ENCODE data around the gene POU3F2. TPM values are rescaled to one million over a fixed set of nuclear protein-coding genes. Genes with fewer than 3 reads are reported as not detected.

POU3F2 gene
- total and polyA plus RNA-seq, 2 donors (not counting 3 experiments of a cell fraction or from before 2014, with no cell fraction given), result not detected

DNA sequence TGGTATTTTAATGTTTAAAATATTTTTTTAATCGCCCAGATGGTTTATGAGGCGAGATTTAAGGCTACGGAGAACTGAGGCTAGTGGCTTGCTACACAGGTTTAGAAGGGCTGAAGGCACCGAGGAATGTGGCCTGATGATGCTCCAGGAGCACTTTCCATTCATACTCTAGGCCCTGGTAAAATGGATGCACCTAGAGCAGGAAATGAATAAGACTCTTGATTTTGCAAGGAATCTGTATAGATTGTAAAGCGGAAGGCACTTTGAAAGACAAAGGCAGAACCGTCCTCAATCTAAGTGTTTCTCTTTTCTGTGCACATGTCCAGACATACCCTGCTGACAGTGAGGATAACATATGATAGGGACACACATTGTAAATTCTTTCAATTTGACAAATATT lies 30.1 kb downstream of the POU3F2 start:
- Histone ChIP-seq H3K79me2 (ENCODE audit: control insufficient read depth, insufficient read depth, low read length) (no peaks in the 10 kb centered on the region), H3K27me3 (ENCODE audit: control insufficient read depth in 2 of 2, insufficient read depth in 2 of 2, low read length in 2 of 2) (no peaks in the 10 kb centered on the region), H3K9me3 (replicated peaks; ENCODE audit: control insufficient read depth, insufficient read depth, low read length) (no peaks in the 10 kb centered on the region), H3K9ac (replicated peaks; ENCODE audit: extremely low read depth, insufficient read depth, low read length) (no peak overlapping the region), H3K9me1 (replicated peaks; ENCODE audit: control insufficient read depth, extremely low read depth, insufficient read depth, low read length) (no peaks in the 10 kb centered on the region), H2AFZ (ENCODE audit: low read depth, low read length) (no peak overlapping the region), H3K4me3 (replicated peaks in 1 of 3; ENCODE audit: insufficient read depth in 1 of 3, low read depth in 1 of 3, low read length in 3 of 3) (no peak overlapping the region), H3K36me3 (ENCODE audit: control insufficient read depth in 2 of 2, extremely low read depth in 1 of 2, insufficient read depth in 2 of 2, low read length in 2 of 2) (no peaks in the 10 kb centered on the region), H3K27ac (ENCODE audit: insufficient read depth, low read depth, low read length) (no peak overlapping the region), H3K4me1 (ENCODE audit: control insufficient read depth, extremely low read depth, insufficient read depth, low read length) (no peaks in the 10 kb centered on the region), H4K20me1 (replicated peaks; ENCODE audit: control insufficient read depth, extremely low read depth, insufficient read depth, low read length) (no peaks in the 10 kb centered on the region), H3K4me2 (ENCODE audit: insufficient read depth, low read length) (no peak overlapping the region)
- dilution Hi-C loops (cut with MboI; ENCODE audit: extremely low pct_ligation_motif_present, low sequenced_read_pairs) (no loop called here), intact Hi-C loops (cut with micrococcal nuclease) (no loop called here)
- BruUV-seq (replicated peaks), result no TSS peak
- no peak for FAIRE-seq
- ChIA-PET POLR2A (no interaction called here), CTCF (interaction anchor here (1.2 kb wide), 1 partner anchor 57 kb away, joined by 3 read pairs; no protein-coding TSS in a partner anchor)
- TF ChIP-seq, protein P1, sequence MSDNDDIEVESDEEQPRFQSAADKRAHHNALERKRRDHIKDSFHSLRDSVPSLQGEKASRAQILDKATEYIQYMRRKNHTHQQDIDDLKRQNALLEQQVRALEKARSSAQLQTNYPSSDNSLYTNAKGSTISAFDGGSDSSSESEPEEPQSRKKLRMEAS (IDR thresholded peaks at IDR 0.05; ENCODE audit: insufficient read depth, insufficient read length), result no peak
- TF ChIP-seq MYC (IDR thresholded peaks at IDR 0.05; ENCODE audit: low read depth, low read length) (no peak), FOS (IDR thresholded peaks at IDR 0.05; ENCODE audit: borderline replicate concordance, insufficient read depth, low read length) (no peak), JUN (IDR thresholded peaks at IDR 0.05; ENCODE audit: borderline replicate concordance, insufficient read depth, insufficient read length, low read depth) (no peak), EZH2 (IDR thresholded peaks at IDR 0.05; ENCODE audit: borderline replicate concordance, low read depth, low read length, severe bottlenecking) (no peak), POLR2A (IDR thresholded peaks at IDR 0.05; ENCODE audit: low read depth, low read length) (no peak), GATA2 (IDR thresholded peaks at IDR 0.05; ENCODE audit: insufficient read depth, insufficient read length, low read depth, low read length) (no peak)
- no peak for DNase-seq (ENCODE audit: low read depth, low spot score)

DNA sequence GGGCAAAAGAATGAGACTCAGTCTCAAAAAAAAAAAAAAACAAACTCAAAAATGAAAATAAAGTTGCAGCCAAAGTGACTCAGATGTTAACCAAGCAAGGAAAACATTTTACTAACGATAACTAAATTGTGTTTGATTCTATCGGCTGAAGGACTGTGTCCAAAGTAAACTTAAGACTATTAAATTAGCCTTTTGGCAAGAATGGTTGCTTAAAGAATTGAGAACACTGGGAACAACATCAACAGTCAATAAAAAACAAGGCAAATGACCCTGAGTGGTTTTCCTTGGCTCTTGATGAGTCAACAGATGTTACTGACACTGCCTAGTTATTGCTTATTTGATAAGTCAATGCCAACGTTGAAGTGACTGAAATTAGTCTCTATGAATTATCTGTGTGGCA lies 36.7 kb downstream of the POU3F2 start:
- no peaks in the 10 kb centered on the region for H3K36me3 ChIP-seq (ENCODE audit: control insufficient read depth in 2 of 2, extremely low read depth in 1 of 2, insufficient read depth in 2 of 2, low read length in 2 of 2)
- H3K79me2 ChIP-seq (ENCODE audit: control insufficient read depth, insufficient read depth, low read length), result no peaks in the 10 kb centered on the region
- intact Hi-C loops (cut with micrococcal nuclease) (no loop called here), dilution Hi-C loops (cut with MboI; ENCODE audit: extremely low pct_ligation_motif_present, low sequenced_read_pairs) (no loop called here)
- ChIA-PET POLR2A (no interaction called here), CTCF (no interaction called here)
- no peak overlapping the region for H2AFZ ChIP-seq (ENCODE audit: low read depth, low read length)
- H3K27me3 ChIP-seq (ENCODE audit: control insufficient read depth in 2 of 2, insufficient read depth in 2 of 2, low read length in 2 of 2), result no peaks in the 10 kb centered on the region
- H3K9me3 ChIP-seq (replicated peaks; ENCODE audit: control insufficient read depth, insufficient read depth, low read length), result no peaks in the 10 kb centered on the region
- TF ChIP-seq, protein P1 (IDR thresholded peaks at IDR 0.05; ENCODE audit: insufficient read depth, insufficient read length), result no peak
- TF ChIP-seq FOS (IDR thresholded peaks at IDR 0.05; ENCODE audit: borderline replicate concordance, insufficient read depth, low read length) (no peak), POLR2AphosphoS5 (IDR thresholded peaks at IDR 0.05; ENCODE audit: insufficient read depth, low read depth, low read length) (peak; percentile 16), MYC (IDR thresholded peaks at IDR 0.05; ENCODE audit: low read depth, low read length) (no peak), GATA2 (IDR thresholded peaks at IDR 0.05; ENCODE audit: insufficient read depth, insufficient read length, low read depth, low read length) (peak; percentile 46), EZH2 (IDR thresholded peaks at IDR 0.05; ENCODE audit: borderline replicate concordance, low read depth, low read length, severe bottlenecking) (no peak), POLR2A (IDR thresholded peaks at IDR 0.05; ENCODE audit: low read depth, low read length) (no peak), JUN (IDR thresholded peaks at IDR 0.05; ENCODE audit: borderline replicate concordance, insufficient read depth, insufficient read length, low read depth) (no peak)
- TF ChIP-seq, protein P2, sequence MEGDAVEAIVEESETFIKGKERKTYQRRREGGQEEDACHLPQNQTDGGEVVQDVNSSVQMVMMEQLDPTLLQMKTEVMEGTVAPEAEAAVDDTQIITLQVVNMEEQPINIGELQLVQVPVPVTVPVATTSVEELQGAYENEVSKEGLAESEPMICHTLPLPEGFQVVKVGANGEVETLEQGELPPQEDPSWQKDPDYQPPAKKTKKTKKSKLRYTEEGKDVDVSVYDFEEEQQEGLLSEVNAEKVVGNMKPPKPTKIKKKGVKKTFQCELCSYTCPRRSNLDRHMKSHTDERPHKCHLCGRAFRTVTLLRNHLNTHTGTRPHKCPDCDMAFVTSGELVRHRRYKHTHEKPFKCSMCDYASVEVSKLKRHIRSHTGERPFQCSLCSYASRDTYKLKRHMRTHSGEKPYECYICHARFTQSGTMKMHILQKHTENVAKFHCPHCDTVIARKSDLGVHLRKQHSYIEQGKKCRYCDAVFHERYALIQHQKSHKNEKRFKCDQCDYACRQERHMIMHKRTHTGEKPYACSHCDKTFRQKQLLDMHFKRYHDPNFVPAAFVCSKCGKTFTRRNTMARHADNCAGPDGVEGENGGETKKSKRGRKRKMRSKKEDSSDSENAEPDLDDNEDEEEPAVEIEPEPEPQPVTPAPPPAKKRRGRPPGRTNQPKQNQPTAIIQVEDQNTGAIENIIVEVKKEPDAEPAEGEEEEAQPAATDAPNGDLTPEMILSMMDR (IDR thresholded peaks at IDR 0.05; ENCODE audit: extremely low read depth in 1 of 2, insufficient read depth in 1 of 2, low read depth in 1 of 2, low read length in 2 of 2), result no peak
- H3K9me1 ChIP-seq (replicated peaks; ENCODE audit: control insufficient read depth, extremely low read depth, insufficient read depth, low read length), result no peaks in the 10 kb centered on the region
- H3K4me3 ChIP-seq (replicated peaks in 1 of 3; ENCODE audit: insufficient read depth in 1 of 3, low read depth in 1 of 3, low read length in 3 of 3), result no peak overlapping the region
- H3K9ac ChIP-seq (replicated peaks; ENCODE audit: extremely low read depth, insufficient read depth, low read length), result no peak overlapping the region
- DNase-seq (ENCODE audit: low read depth, low spot score), result peak; percentile 66
- H3K27ac ChIP-seq (ENCODE audit: insufficient read depth, low read depth, low read length), result no peak overlapping the region
- no TSS peak for BruUV-seq (replicated peaks)
- H4K20me1 ChIP-seq (replicated peaks; ENCODE audit: control insufficient read depth, extremely low read depth, insufficient read depth, low read length), result no peaks in the 10 kb centered on the region
- FAIRE-seq, result peak; percentile 89
- no peak overlapping the region for H3K4me2 ChIP-seq (ENCODE audit: insufficient read depth, low read length)
- peaks cover 4% of the 10 kb centered on the region for H3K4me1 ChIP-seq (ENCODE audit: control insufficient read depth, extremely low read depth, insufficient read depth, low read length)

Measured in endothelial cell of umbilical vein (primary cell).